Activated CD4-positive, alpha-beta T cell treated with anti-CD3 and anti-CD28 coated beads, Interleukin-2, amount 50 U/mL, for 48 hours (primary cell): ENCODE data around the gene RBM20.
"Not testable (repeated sequence)": the region's sequence is repeated elsewhere in the genome, so short reads cannot be mapped to it uniquely, and the experiment has no call there.

ENCODE experiments used
- DNase-seq, 2 experiments: peaks; one replicate each; pipeline ENCODE4 v3.0.0-alpha.2; 2020

RBM20 gene

GRCh38 chr10:110860576-110861241 is 216.6 kb downstream of the RBM20 start:
- no peak for DNase-seq

- DNase-seq = no peak
Measured at GRCh38 chr10:110861476-110861875, 217.3 kb downstream of the RBM20 start.

DNA sequence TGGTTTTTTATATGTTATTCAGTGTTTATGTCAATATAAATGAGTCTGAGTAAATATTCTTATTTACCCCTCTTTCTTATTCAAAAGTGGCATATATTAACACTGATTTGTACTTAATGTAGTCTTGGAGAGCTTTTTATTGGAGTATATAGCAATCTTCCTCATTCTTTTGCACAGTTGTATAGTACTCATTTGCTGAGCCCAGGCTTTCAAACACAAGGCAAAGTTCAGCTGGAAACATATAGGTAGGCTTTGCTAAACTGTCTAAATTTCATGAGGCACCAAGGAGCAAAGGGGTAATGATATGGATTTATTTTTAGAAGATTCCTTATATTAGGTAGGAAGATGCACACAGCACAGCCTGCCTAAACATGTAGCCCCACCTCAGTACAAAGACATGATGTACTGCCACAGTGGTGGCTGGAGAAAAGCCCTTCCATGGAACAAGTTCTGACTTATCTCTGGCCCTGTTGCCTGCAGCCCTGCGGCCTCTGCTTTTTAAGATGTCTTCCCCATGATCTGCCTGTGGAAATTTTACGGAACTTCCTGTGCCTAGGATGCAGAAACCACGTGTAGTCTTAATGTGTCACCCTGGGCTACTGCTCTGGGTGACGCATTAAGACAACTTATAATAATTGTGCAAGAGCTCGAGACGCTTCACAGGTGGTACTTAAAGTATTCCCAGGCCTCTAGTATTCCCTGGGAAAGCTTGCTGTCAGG is 218.0 kb downstream of the RBM20 start:
- DNase-seq = no peak

GRCh38 chr10:110862961-110863360 is 218.8 kb downstream of the RBM20 start:
- no peak for DNase-seq

DNA sequence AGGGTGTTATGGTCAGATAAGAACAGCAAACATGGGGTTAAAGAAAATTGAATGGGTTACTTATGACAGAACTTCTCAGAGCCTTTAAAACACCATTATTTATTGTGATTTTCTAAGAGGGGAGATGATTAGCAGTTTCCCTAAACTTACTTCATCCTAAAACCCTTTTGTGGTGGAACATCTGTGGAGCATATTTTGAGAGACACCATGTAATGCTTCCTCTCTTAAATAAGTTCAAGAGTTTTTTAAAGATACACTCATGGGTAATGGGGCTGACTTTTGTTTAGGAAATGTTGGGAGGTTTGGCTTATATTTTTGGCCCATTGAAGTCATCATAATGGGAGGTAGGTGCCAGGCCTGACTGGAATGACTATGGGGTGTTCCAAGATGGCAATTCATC is 219.2 kb downstream of the RBM20 start:
- no peak for DNase-seq

GRCh38 chr10:110863956-110864355 is 219.8 kb downstream of the RBM20 start:
- no peak for DNase-seq

GRCh38 chr10:110864662-110865140 is 220.6 kb downstream of the RBM20 start:
- DNase-seq = no peak

GRCh38 chr10:110865186-110865808 is 221.2 kb downstream of the RBM20 start:
- DNase-seq = no peak

DNA sequence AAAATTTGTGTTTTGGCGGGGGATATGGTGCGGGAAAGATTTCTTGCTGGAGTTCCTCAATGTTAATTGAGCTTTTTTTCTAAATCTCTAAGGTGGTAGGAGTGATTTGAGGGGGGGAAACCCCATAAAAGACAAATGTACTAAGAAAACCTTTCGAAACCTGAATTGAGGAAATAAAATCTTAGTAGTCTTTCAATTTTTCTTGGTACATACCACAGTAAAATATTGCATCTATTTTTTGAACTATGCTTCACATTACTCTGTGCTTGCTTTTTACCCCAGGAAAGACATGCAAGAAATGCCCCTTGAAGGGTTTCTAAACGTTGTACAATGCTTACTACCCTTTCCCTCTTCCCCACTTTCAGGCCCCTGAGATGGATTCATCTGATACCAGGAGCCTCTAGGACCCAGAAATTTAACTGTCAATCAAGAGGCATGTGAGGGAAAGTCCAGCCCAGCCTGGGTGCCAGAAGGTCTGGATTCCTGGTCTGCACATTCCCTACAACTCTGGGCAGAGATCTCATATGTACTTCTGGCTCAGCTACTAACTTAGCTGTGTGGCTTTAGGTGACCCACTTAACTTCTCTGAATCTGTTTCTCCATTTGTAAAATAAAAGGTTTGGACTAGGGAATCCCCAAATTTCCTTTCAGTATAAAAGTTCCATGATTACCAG is 221.8 kb downstream of the RBM20 start:
- no peak for DNase-seq

DNA sequence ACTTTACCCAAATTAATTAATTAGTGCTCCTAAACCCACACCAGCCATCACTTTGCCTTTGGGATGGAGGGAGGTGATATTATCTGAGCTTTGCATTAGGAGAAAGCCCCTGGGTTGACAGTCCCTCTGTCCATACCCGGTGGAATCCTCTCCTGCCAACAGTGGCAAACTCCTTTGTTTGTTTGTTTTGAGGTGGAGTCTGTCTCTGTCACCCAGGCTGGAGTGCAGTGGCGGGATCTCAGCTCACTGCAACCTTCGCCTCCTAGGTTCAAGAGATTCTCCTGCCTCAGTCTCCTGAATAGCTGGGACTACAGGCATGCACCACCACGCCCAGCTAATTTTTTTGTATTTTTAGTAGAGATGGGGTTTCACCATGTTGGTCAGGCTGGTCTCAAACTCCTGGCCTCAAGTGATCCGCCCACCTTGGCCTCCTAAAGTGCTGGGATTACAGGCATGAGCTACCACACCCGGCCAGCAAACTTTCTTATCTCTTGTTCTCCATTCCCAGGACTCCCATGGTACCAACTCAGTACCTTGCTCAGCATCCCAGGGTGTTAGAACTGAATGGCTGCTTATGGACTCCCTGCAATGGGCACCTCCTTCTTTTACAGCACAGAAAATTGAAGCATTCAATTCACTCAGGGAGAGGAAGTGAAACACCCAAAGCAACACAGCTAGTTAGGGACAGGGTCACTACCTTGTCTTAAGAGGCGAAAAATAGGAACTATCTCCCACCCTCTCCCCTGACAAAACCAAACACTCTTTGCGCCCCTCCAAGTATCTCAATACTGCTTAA is 223.1 kb downstream of the RBM20 start:
- not testable (repeated sequence) for DNase-seq

DNA sequence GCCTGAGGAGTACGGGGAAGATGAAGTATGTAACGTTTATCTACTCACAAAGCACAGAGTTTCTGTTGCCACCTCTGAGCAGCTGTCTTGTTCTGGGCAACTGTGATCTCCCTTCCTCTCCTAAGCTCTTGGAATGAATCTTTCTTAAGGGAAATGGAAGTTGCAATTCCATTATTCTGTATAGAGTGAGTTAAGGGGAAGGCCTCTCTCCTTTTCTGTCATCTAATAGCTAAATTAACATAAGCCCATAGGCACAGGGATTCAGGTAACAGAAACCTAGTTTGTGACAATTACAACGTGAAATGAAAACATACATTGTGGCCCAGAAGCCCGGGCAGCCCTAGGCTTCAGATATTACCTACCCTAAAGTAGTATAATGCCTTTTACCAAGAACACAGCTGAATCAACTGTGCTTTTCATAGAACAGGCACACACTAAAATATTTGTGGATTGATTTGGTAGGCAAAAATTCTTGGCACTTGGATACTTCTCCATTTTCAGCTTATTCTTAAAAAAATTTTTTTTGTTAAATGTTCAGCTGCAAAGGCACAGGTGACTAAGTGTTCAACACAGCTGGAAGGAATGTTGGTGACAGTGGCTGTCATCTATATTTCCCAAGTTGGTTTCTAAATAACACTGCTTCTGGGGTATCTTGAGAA is 223.8 kb downstream of the RBM20 start:
- DNase-seq = no peak

DNA sequence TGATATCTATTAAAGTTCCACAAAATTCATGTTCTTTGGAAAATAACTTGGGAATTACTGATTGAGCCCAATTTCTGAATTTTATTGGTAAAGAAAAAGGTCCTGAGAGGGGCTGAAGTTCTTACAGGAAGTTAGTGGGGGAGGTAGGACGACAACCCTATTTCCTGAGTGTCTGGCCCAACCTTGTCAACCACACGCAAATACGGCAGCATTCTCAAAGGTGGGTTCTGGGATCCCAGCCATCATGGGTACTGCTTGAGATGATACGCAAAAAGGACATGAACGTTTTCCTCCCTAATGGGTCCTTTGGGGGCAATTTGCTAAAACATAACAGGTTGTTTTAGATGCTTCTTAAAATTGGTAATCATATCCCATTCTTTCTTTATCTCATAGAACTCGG is 224.8 kb downstream of the RBM20 start:
- DNase-seq = no peak

GRCh38 chr10:110870823-110871297 is 226.7 kb downstream of the RBM20 start:
- DNase-seq = no peak

DNA sequence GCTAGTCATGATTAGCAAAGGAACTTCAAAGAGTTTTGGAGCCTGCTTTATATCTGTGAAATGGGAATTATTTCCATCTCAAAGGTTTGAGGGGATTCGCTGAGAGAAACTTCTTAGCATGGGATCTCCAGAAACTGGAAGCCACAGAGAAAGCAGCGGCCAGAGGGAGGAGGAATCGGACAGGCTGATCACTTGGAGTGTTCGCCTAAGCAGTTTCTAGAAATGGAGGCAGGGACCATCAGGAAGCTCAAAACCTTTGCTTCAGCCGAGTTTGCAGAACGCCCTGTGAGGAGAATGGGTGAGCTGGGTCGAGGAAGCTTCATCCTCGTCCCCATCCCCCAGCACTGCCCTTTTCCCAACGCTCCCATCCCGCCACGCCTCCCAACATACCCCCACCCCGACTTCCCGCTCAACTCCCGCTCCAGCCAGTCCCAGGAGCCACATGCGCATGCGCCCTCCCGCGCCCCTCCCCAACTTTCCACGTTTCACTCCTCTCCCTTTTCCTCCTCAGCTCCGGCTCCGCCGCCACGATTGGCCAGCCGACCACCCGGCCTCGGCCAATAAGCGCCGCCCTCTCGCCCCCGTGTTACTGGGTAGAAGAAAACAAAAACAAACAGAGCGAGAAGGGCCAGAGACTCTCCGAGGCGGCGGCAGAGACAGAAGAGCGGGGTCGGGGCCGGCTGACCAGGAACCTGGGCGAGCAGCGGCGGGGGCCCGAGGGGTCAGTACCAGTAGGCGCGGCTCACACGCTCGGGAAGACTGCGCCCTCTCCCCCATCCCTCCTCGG is 227.4 kb downstream of the RBM20 start, which contains the start of gene PDCD4:
Gene PDCD4 (plus strand): TSS at position 631 of the 787 bp plus-strand sequence. CDS start 4,100 bp downstream, outside the sequence.
- peak; percentile 98 to 99 for DNase-seq

GRCh38 chr10:110872145-110872983 is 228.2 kb downstream of the RBM20 start:
- peak; percentile 69 to 77 for DNase-seq

DNA sequence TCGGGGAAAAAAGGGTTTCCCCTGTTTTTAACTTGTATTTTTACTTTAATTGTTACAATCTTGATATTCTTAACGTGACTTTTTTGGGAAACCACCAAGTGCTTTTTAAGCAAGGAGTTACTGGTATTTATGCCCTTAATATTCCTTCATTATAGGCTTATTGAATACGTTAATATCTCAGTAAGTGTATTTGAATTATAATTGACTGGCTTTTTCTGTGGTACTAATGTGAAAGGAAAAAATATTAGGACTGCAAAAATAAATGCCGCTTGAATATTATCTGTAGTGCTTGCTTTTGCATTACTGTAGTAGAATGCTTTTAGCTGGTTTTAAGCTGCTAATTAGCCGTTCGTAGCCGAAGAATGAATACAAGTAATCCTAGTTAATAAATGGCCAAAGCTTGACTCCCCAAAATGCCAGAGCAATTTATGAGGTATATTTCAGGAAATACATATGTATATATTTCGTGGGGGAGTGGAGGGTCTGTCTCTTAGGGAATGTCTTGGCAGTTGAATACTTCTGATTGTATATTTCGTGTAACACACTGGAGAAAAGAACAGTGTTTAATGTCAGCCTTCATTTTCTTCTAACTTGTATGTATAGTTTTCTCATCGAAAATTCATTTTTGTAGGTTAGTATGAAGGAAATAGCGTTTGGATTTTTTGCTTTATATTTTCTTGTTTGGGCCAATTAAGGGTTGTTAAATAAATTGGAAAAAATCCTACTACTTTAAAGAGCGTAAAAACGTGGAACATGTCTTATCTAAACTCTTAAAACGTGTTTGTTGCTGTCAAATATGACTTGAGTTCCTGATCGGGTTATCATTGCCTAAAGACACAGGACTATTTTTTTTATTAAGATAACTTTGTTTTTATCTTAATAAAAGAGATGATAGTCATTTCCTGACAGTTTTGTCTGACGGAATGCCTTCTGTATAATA is 229.1 kb downstream of the RBM20 start:
- no peak for DNase-seq

- no peak for DNase-seq
Measured at GRCh38 chr10:110873951-110874350, 229.8 kb downstream of the RBM20 start.

DNA sequence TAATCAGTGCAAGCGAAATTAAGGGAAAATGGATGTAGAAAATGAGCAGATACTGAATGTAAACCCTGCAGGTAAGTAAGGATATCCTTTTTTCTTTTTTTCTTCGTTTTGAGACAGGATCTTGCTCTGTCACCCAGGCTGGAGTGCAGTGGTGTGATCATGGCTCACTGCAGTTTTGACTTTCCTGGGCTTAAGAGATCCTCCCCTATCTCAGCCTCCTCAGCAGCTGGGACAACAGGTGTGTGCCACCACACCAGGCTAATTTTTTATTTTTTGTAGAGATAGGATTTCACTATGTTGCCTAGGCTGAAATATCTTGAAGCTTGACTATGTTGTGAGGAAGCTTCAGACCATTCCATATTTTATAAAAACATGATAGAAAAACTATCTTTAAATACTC is 231.9 kb downstream of the RBM20 start:
- no peak for DNase-seq

- DNase-seq = no peak
Measured at GRCh38 chr10:110876788-110877187, 232.7 kb downstream of the RBM20 start.
